Loucy (cell line): ENCODE results near the gene SLC25A11.

Experiments
- CTCF ChIP-seq: fragments of 200-600 bp; sonication (generic); conservative IDR thresholded peaks from 2 replicates; pipeline ENCODE4 v1.5.1; 2014; ENCODE audit warnings: mild to moderate bottlenecking, antibody characterized with exemption, low read length
- EZH2phosphoT487 ChIP-seq: fragments of 200-600 bp; IDR thresholded peaks from 2 replicates; pipeline ENCODE4 v1.6.1; 2018; ENCODE audit warnings: antibody characterized with exemption, mild to moderate bottlenecking, moderate library complexity, borderline replicate concordance

GRCh38 chr17:4892499-4893221 lies 47.2 kb downstream of the SLC25A11 start:
- TF ChIP-seq CTCF (no peak), EZH2phosphoT487 (no peak)
